Activated B cell treated with CpG ODN at 0.5 μM for 24 hours (primary cell): Measurements from ENCODE around the gene ABCG4. TPM values are rescaled to one million over a fixed set of nuclear protein-coding genes. Genes with fewer than 3 reads are reported as not detected.

Experiments
- ATAC-seq: fragments of 200-7000 bp; cut with Tn5 transposase; one replicate; pipeline ENCODE4 v1.10.0; 2021; ENCODE audit warnings: low read depth, mild to moderate bottlenecking, moderate library complexity
- CTCF ChIA-PET: fragments of 350-600 bp; sonication (Branson Sonifier 250); formaldehyde crosslinking; loops from one replicate; lab custom pipeline; 2021; ENCODE audit warnings: antibody characterized with exemption; lab: Charles Lee
- POLR2A ChIA-PET: fragments of 350-600 bp; sonication (Branson Sonifier 250); formaldehyde crosslinking; loops from one replicate; lab custom pipeline; 2021; ENCODE audit warnings: antibody characterized with exemption; lab: Charles Lee
- DNase-seq: peaks from one replicate; pipeline ENCODE4 v3.0.0; 2022
- H3K27ac Mint-ChIP-seq: one replicate; pipeline ENCODE4 v1.8.0; 2020; ENCODE audit warnings: mixed read lengths
- H3K27me3 Mint-ChIP-seq: one replicate; pipeline ENCODE4 v1.8.0; 2021; ENCODE audit warnings: mixed read lengths
- H3K36me3 Mint-ChIP-seq: one replicate; pipeline ENCODE4 v1.8.0; 2021; ENCODE audit warnings: low read depth, mixed read lengths
- H3K4me1 Mint-ChIP-seq: one replicate; pipeline ENCODE4 v1.8.0; 2021; ENCODE audit warnings: mixed read lengths
- H3K4me3 Mint-ChIP-seq: one replicate; pipeline ENCODE4 v1.8.0; 2020; ENCODE audit warnings: mild to moderate bottlenecking, mixed read lengths
- H3K9me3 Mint-ChIP-seq: one replicate; pipeline ENCODE4 v1.8.0; 2020; ENCODE audit warnings: mixed read lengths
- intact Hi-C: fragments of 100-400 bp; cut with micrococcal nuclease; formaldehyde crosslinking; loops from one replicate; pipeline ENCODE4 v1.15.1; 2024
- total RNA-seq: library from RNA; stranded (reverse); gene quantifications from 2 replicates; pipeline ENCODE4 v1.2.3, GENCODE V29; 2022
- TF ChIP-seq, protein P1 (sequence below): fragments of 200-600 bp; IDR thresholded peaks from one replicate; pipeline ENCODE4 v1.8.0; 2022; ENCODE audit warnings: antibody characterized with exemption, mild to moderate bottlenecking

The ABCG4 gene
- total RNA-seq, 1 donor from 2014 or later = not detected

DNA sequence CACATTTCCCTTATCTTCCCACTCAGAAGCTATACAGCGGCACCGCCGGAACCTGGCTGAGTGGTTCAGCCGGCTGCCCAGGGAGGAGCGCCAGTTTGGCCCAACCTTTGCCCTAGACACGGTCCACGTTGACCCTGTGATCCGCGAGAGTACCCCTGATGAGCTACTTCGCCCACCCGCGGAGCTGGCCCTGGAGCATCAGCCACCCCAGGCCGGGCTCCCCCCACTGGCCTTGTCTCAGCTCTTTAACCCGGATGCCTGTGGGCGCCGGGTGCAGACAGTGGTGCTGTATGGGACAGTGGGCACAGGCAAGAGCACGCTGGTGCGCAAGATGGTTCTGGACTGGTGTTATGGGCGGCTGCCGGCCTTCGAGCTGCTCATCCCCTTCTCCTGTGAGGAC, 24.6 kb downstream of the ABCG4 start:
- CTCF ChIA-PET = no interaction called here
- H3K27me3 Mint-ChIP-seq = no peaks in the 10 kb centered on the region
- H3K4me1 Mint-ChIP-seq = peaks cover 5% of the 10 kb centered on the region
- no peak overlapping the region for H3K4me3 Mint-ChIP-seq
- ATAC-seq (no peak), DNase-seq (no peak)
- POLR2A ChIA-PET = no interaction called here
- no peak overlapping the region for H3K27ac Mint-ChIP-seq
- no peaks in the 10 kb centered on the region for H3K9me3 Mint-ChIP-seq
- peaks cover 5% of the 10 kb centered on the region for H3K36me3 Mint-ChIP-seq
- intact Hi-C loops = no loop called here
- TF ChIP-seq, protein P1, sequence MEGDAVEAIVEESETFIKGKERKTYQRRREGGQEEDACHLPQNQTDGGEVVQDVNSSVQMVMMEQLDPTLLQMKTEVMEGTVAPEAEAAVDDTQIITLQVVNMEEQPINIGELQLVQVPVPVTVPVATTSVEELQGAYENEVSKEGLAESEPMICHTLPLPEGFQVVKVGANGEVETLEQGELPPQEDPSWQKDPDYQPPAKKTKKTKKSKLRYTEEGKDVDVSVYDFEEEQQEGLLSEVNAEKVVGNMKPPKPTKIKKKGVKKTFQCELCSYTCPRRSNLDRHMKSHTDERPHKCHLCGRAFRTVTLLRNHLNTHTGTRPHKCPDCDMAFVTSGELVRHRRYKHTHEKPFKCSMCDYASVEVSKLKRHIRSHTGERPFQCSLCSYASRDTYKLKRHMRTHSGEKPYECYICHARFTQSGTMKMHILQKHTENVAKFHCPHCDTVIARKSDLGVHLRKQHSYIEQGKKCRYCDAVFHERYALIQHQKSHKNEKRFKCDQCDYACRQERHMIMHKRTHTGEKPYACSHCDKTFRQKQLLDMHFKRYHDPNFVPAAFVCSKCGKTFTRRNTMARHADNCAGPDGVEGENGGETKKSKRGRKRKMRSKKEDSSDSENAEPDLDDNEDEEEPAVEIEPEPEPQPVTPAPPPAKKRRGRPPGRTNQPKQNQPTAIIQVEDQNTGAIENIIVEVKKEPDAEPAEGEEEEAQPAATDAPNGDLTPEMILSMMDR = no peak

DNA sequence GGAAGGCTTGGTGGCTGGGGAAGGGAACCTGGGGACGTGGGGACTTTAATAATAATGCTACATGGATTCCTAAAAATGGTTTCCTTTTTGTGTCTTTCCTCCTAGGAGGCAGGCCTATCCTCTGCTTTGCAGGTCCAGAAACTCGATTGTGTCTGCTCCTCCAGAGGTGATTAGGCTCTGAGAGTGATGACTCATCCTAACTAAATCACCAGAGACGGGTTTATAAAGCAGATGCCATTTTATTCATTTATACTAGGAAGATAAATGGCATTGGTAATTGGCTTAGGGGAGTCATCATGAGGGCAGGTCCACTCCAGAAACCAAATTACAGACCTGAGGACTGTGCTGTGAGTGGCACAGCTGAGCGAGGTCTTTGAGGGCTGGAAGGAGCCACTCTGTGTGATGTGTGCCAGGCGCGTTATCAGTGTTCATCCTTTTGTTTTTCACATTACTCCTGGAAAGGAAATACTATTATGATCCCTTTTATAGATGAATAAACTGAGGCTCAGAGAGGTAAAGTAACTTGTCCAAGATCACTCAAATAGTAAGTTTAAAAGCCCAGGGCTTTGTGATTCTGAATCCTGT, 26.7 kb downstream of the ABCG4 start:
- ATAC-seq (no peak), DNase-seq (no peak)
- CTCF ChIA-PET = interaction anchor here (1.5 kb wide), 1 partner anchor 21 kb away, joined by 4 read pairs; no protein-coding TSS in a partner anchor
- TF ChIP-seq, protein P1 = no peak
- Mint-ChIP-seq H3K27me3 (no peaks in the 10 kb centered on the region), H3K9me3 (no peaks in the 10 kb centered on the region), H3K4me1 (no peaks in the 10 kb centered on the region), H3K27ac (no peak overlapping the region), H3K36me3 (peaks cover 7% of the 10 kb centered on the region), H3K4me3 (no peak overlapping the region)
- POLR2A ChIA-PET = no interaction called here
- intact Hi-C loops = no loop called here

DNA sequence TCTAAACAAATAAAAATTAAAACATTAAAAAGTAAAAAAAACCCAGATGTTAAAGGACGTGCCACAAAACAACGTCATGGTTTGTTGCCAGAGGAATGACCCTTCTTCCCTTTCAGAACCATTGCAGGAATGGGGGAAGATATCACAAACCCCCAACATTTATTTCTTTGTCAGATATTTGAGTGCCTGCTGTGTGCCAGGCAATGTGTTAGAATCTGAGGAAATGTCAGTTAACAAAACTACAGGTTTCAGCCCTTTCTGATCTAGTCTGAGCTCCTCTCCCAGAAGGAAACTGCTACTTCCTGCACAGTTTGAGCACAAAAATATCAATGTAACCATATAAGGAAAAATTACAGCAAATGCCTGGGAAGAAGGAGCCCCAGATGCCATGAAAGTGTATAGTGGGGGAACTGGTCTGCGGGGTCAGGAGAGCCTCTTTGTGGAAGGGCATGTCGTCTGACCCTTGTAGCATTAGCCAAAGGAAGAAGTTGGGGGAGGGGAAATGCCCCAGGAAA, 29.4 kb downstream of the ABCG4 start:
- Mint-ChIP-seq H3K27ac (no peak overlapping the region), H3K27me3 (no peaks in the 10 kb centered on the region), H3K4me1 (no peaks in the 10 kb centered on the region), H3K4me3 (no peak overlapping the region), H3K9me3 (no peaks in the 10 kb centered on the region), H3K36me3 (peaks cover 11% of the 10 kb centered on the region)
- CTCF ChIA-PET = no interaction called here
- TF ChIP-seq, protein P1 = no peak
- DNase-seq = no peak
- ATAC-seq = no peak
- POLR2A ChIA-PET = no interaction called here
- intact Hi-C loops = no loop called here

DNA sequence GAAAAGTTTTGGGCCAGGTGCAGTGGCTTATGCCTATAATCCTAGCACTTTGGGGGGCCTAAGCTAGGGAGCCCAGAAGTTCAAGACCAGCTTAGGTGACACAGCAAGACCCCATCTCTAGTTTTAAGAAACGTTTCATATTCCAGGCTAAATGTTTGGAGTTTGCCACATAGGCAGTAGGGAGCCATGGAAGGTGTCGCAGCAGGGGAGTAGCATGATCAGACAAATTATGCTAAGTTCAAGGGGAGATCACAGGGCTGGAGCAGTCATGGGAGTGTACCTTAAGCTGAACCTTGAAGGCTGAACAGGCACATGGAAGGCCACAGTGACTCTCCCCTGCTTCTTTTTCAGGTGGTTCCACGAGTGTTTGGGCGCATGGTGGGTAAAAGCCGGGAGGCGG, 30.5 kb downstream of the ABCG4 start:
- intact Hi-C loops = no loop called here
- H3K27ac Mint-ChIP-seq = no peak overlapping the region

DNA sequence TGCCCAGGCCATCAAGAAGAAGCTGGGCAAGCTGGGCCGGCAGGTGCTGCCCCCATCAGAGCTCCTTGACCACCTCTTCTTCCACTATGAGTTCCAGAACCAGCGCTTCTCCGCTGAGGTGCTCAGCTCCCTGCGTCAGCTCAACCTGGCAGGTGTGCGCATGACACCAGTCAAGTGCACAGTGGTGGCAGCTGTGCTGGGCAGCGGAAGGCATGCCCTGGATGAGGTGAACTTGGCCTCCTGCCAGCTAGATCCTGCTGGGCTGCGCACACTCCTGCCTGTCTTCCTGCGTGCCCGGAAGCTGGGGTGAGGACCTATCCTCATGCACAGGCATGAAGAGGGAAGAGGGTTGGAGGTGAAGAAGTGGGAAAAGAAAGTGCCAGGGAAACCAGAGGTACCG, 31.1 kb downstream of the ABCG4 start:
- intact Hi-C loops = no loop called here
- ChIA-PET POLR2A (no interaction called here), CTCF (interaction anchor here (1.8 kb wide), 1 partner anchor 17 kb away, joined by 4 read pairs; no protein-coding TSS in a partner anchor)
- ATAC-seq = no peak
- H3K27me3 Mint-ChIP-seq = no peaks in the 10 kb centered on the region
- H3K36me3 Mint-ChIP-seq = peaks cover 9% of the 10 kb centered on the region
- TF ChIP-seq, protein P1 = no peak
- peaks cover 8% of the 10 kb centered on the region for H3K4me1 Mint-ChIP-seq
- no peak overlapping the region for H3K27ac Mint-ChIP-seq
- H3K9me3 Mint-ChIP-seq = no peaks in the 10 kb centered on the region
- H3K4me3 Mint-ChIP-seq = no peak overlapping the region
- no peak for DNase-seq

More for the DNA sequence above, 30.5 kb downstream of the ABCG4 start:
- TF ChIP-seq, protein P1 = no peak
- ChIA-PET CTCF (interaction anchor here (1.8 kb wide), 1 partner anchor 17 kb away, joined by 4 read pairs; no protein-coding TSS in a partner anchor), POLR2A (no interaction called here)
- DNase-seq = no peak
- Mint-ChIP-seq H3K27me3 (no peaks in the 10 kb centered on the region), H3K4me3 (no peak overlapping the region), H3K9me3 (no peaks in the 10 kb centered on the region), H3K4me1 (peaks cover 3% of the 10 kb centered on the region), H3K36me3 (peaks cover 9% of the 10 kb centered on the region)
- no peak for ATAC-seq
